Activated T-cell treated with anti-CD3 and anti-CD28 coated beads for 24 hours (primary cell): ENCODE results near the gene HABP2.

ENCODE experiments used
- DNase-seq: peaks from one replicate; pipeline ENCODE4 v3.0.0-alpha.2; 2020; ENCODE audit warnings: low read depth

Gene HABP2

GRCh38 chr10:113605268-113605978 lies 52.6 kb downstream of the HABP2 start:
- no peak for DNase-seq

- DNase-seq = no peak
Observed at GRCh38 chr10:113609704-113610108, 56.9 kb downstream of the HABP2 start.

GRCh38 chr10:113610631-113611601 lies 58.1 kb downstream of the HABP2 start:
- no peak for DNase-seq

- DNase-seq = no peak
Observed at GRCh38 chr10:113612154-113612553, 59.3 kb downstream of the HABP2 start.

- DNase-seq = no peak
Observed at GRCh38 chr10:113613427-113613826, 60.6 kb downstream of the HABP2 start.

GRCh38 chr10:113613977-113614690 lies 61.3 kb downstream of the HABP2 start:
- DNase-seq = no peak

- no peak for DNase-seq
Observed at GRCh38 chr10:113616244-113617074, 63.6 kb downstream of the HABP2 start.

- DNase-seq = no peak
Observed at GRCh38 chr10:113617086-113617485, 64.2 kb downstream of the HABP2 start.

- no peak for DNase-seq
Observed at GRCh38 chr10:113618338-113618737, 65.5 kb downstream of the HABP2 start.

- DNase-seq = no peak
Observed at GRCh38 chr10:113619401-113619800, 66.5 kb downstream of the HABP2 start.

- no peak for DNase-seq
Observed at GRCh38 chr10:113620511-113620910, 67.7 kb downstream of the HABP2 start.

GRCh38 chr10:113620936-113621335 lies 68.1 kb downstream of the HABP2 start:
- no peak for DNase-seq

GRCh38 chr10:113621799-113622198 lies 68.9 kb downstream of the HABP2 start:
- DNase-seq = no peak

GRCh38 chr10:113622831-113623230 lies 70.0 kb downstream of the HABP2 start:
- no peak for DNase-seq

- DNase-seq = no peak
Observed at GRCh38 chr10:113625461-113626186, 72.8 kb downstream of the HABP2 start.

GRCh38 chr10:113626809-113627355 lies 74.0 kb downstream of the HABP2 start:
- DNase-seq = no peak

- no peak for DNase-seq
Observed at GRCh38 chr10:113627836-113628235, 75.0 kb downstream of the HABP2 start.

- DNase-seq = no peak
Observed at GRCh38 chr10:113628607-113629153, 75.8 kb downstream of the HABP2 start.

GRCh38 chr10:113630929-113631533 lies 78.2 kb downstream of the HABP2 start:
- DNase-seq = no peak
